Calu3 (cell line): Measurements from ENCODE around the gene BACH2. TPM values are rescaled to one million over a fixed set of nuclear protein-coding genes. Genes with fewer than 3 reads are reported as not detected.
A peak's percentile ranks its signal among the peaks of the same experiment; 100 is the strongest.

Experiments used
- BruUV-seq: library from RNA; stranded (reverse); fragments of 400-500 nt; replicated peaks from 2 replicates; lab custom pipeline; 2021; lab: Mats Ljungman, UMichigan
- CTCF ChIA-PET: fragments of 300-600 bp; sonication (Branson Sonifier 250); formaldehyde crosslinking; loops from one replicate; lab custom pipeline; 2022; ENCODE audit warnings: antibody characterized with exemption; lab: Charles Lee
- DNase-seq: peaks from one replicate; pipeline ENCODE4 v3.0.0; 2022
- H3K27ac Mint-ChIP-seq: one replicate; pipeline ENCODE4 v1.8.0; 2022; ENCODE audit warnings: mixed read lengths; ENCODE audit not compliant: unreplicated experiment
- H3K27me3 Mint-ChIP-seq: one replicate; pipeline ENCODE4 v1.8.0; 2022; ENCODE audit warnings: mixed read lengths; ENCODE audit not compliant: unreplicated experiment
- H3K36me3 Mint-ChIP-seq: one replicate; pipeline ENCODE4 v1.8.0; 2022; ENCODE audit warnings: mild to moderate bottlenecking, moderate library complexity, mixed read lengths; ENCODE audit not compliant: insufficient read depth, unreplicated experiment
- H3K4me1 Mint-ChIP-seq: one replicate; pipeline ENCODE4 v1.8.0; 2022; ENCODE audit warnings: mild to moderate bottlenecking, low read depth, mixed read lengths; ENCODE audit not compliant: unreplicated experiment
- H3K4me3 Mint-ChIP-seq: one replicate; pipeline ENCODE4 v1.8.0; 2022; ENCODE audit warnings: mild to moderate bottlenecking, low read depth, moderate library complexity, mixed read lengths; ENCODE audit not compliant: unreplicated experiment
- H3K9me3 Mint-ChIP-seq: one replicate; pipeline ENCODE4 v1.8.0; 2022; ENCODE audit warnings: low read depth, mixed read lengths; ENCODE audit not compliant: unreplicated experiment
- CTCF ChIP-seq: fragments of 200-600 bp; IDR thresholded peaks from one replicate; pipeline ENCODE4 v1.8.0; 2022; ENCODE audit warnings: antibody characterized with exemption; ENCODE audit not compliant: unreplicated experiment
- intact Hi-C: fragments of 100-400 bp; cut with micrococcal nuclease; formaldehyde crosslinking; loops from one replicate; pipeline ENCODE4 v1.10.0; 2022; ENCODE audit not compliant: unreplicated experiment
- total RNA-seq: library from RNA; stranded (reverse); gene quantifications from 2 replicates; pipeline ENCODE4 v1.2.3, GENCODE V29; 2022

The BACH2 gene
- total RNA-seq, 1 experiment from 2014 or later: 7.2 TPM

DNA sequence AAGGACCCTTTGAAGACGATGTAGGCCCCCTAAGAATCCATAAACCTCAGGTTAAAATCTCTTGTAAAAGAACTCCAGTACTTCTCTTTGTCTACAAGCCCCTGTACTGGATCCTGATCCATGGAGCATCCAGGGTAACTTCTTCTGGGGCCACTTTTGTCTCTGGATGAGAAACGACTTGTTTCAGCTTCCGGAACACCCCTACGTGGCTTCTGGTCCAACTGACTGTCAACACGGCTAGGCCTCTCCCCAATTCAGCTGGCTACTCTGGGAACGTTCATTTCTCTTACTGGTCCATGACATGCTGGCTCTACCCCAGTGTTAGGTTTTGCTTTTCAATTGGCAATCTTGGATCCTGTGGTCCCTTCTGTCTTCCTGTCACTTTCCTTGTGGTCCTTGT is 198.0 kb downstream of the BACH2 start:
- CTCF ChIA-PET: interaction anchor here (1.7 kb wide), 1 partner anchor 158 kb away, joined by 4 read pairs; no protein-coding TSS in a partner anchor
- no peak for TF ChIP-seq CTCF
- Mint-ChIP-seq H3K27me3 (no peaks in the 10 kb centered on the region), H3K4me1 (peaks cover 8% of the 10 kb centered on the region), H3K36me3 (peaks cover 6% of the 10 kb centered on the region), H3K27ac (no peak overlapping the region), H3K9me3 (no peaks in the 10 kb centered on the region), H3K4me3 (no peak overlapping the region)
- no TSS peak for BruUV-seq
- no peak for DNase-seq
- intact Hi-C loops: no loop called here

DNA sequence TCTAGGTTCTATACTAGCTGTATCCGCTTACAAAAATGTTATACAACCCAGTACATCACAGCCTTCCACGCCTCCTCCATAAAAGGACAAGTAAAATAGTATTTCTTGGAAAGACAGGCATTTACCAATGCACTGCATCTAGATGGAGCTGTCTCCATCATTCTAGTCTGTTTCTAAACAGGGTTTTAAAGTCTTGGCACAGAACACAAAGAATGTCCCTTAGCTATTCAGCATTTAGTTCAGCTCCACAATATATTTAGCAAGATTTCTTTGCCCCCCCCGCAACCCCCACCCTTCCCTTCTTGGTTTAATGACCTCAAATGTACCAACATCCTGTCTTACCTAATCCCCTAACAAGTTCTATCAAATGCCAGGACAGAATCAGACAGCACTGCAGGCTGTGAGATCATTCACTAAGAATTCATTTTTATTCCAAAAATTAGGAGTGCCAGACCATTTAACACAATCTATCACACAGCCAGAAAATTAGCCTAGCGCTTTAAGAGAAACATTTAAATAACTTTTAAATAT is 198.6 kb downstream of the BACH2 start:
- intact Hi-C loops: no loop called here
- H3K27ac Mint-ChIP-seq: no peak overlapping the region
- TF ChIP-seq CTCF: peak; percentile 16
- DNase-seq: no peak
- no TSS peak for BruUV-seq
- no peak overlapping the region for H3K4me3 Mint-ChIP-seq
- no peaks in the 10 kb centered on the region for H3K9me3 Mint-ChIP-seq
- peaks cover 1% of the 10 kb centered on the region for H3K36me3 Mint-ChIP-seq
- H3K27me3 Mint-ChIP-seq: no peaks in the 10 kb centered on the region
- H3K4me1 Mint-ChIP-seq: peaks cover 3% of the 10 kb centered on the region
- CTCF ChIA-PET: interaction anchor here (0.6 to 1.7 kb wide), 2 partner anchors 63 to 158 kb away, joined by 3 to 4 read pairs; no protein-coding TSS in a partner anchor

GRCh38 chr6:90097356-90097755 is 199.3 kb downstream of the BACH2 start:
- no peaks in the 10 kb centered on the region for H3K9me3 Mint-ChIP-seq
- TF ChIP-seq CTCF: no peak
- BruUV-seq: no TSS peak
- no peaks in the 10 kb centered on the region for H3K36me3 Mint-ChIP-seq
- no peak overlapping the region for H3K4me3 Mint-ChIP-seq
- H3K4me1 Mint-ChIP-seq: no peaks in the 10 kb centered on the region
- DNase-seq: no peak
- intact Hi-C loops: no loop called here
- CTCF ChIA-PET: interaction anchor here (0.6 to 1.7 kb wide), 2 partner anchors 64 to 157 kb away, joined by 3 to 4 read pairs; no protein-coding TSS in a partner anchor
- no peaks in the 10 kb centered on the region for H3K27me3 Mint-ChIP-seq
- H3K27ac Mint-ChIP-seq: no peak overlapping the region

GRCh38 chr6:90096818-90097217 is 199.8 kb downstream of the BACH2 start:
- TF ChIP-seq CTCF: no peak
- H3K9me3 Mint-ChIP-seq: no peaks in the 10 kb centered on the region
- no peak for DNase-seq
- no peak overlapping the region for H3K4me3 Mint-ChIP-seq
- intact Hi-C loops: no loop called here
- H3K27ac Mint-ChIP-seq: no peak overlapping the region
- no peaks in the 10 kb centered on the region for H3K27me3 Mint-ChIP-seq
- CTCF ChIA-PET: no interaction called here
- no peaks in the 10 kb centered on the region for H3K4me1 Mint-ChIP-seq
- no peaks in the 10 kb centered on the region for H3K36me3 Mint-ChIP-seq
- no TSS peak for BruUV-seq
